Right lobe of liver (tissue), 4 donors: ENCODE data around the gene FAAP20.

Experiments
- CTCF ChIP-seq, 4 donors: fragments of 200-600 bp in 3 of 4; fragments of 450-650 bp in 1 of 4; IDR thresholded peaks; one replicate each; pipeline versions ENCODE4 v1.5.1 to v1.8.0; 2016 to 2022; ENCODE audit warnings: antibody characterized with exemption in 4 of 4, mild to moderate bottlenecking in 2 of 4
- POLR2A ChIP-seq: fragments of 450-650 bp; IDR thresholded peaks from one replicate; pipeline ENCODE4 v1.6.1; 2017; ENCODE audit warnings: antibody characterized with exemption, mild to moderate bottlenecking
- donor health status: DM: no; HTN: no; CAD: no.
- donor health status: DM: no; HTN: no; CAD: no.
- donor health status: DM: no; HTN: yes; CAD: no.

DNA sequence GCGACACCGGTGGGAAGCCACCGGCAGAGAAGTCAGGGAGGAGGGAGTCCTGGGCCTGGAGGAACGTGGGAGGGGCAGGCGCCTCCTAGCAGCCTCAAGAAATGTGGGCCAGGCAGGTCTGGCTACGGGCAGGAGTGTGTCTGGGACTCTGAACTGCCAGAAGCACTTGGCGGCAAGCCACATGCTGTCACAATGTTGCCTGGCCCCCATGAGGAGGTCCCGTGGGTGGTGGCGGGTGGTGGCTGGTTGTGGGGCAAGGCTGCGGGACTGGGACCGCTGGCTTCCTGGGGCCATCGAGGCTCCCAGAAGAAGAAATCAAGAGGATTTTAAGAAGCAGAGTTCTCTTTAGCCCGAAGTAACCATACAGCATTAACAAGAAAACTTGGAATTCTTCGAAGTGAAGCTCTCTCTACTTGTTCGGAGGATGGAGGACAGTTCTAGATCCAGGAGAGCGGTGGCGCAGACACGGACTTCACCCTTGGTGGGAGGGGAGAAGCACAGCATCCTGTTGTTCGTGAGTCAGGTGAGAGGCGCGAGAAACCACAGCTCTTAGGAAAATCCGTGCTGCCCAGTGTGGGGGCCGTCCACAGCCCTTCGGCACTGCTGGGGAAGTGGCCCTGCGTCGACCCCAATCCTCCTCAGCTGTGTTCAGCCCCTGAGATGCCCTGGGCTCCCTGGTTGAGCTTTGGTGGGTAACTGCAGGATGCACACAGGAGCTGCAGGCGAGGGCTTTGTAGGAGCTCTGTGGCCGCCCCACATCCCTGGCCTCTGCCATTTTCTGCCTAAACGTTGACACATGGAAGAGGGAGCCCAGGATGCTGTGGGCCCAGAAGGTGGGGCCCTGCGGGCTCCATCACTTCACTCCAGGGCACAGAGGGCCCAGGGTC is 45.9 kb upstream of the FAAP20 start:
- no peak for TF ChIP-seq CTCF (IDR thresholded peaks at IDR 0.05)
- no peak for TF ChIP-seq POLR2A
